Measurements from ENCODE around the gene UNC5C. TPM values are rescaled to one million over a fixed set of nuclear protein-coding genes. Genes with fewer than 3 reads are reported as not detected.

Gene UNC5C
- total RNA-seq, 1 donor from 2014 or later, result not detected

DNA sequence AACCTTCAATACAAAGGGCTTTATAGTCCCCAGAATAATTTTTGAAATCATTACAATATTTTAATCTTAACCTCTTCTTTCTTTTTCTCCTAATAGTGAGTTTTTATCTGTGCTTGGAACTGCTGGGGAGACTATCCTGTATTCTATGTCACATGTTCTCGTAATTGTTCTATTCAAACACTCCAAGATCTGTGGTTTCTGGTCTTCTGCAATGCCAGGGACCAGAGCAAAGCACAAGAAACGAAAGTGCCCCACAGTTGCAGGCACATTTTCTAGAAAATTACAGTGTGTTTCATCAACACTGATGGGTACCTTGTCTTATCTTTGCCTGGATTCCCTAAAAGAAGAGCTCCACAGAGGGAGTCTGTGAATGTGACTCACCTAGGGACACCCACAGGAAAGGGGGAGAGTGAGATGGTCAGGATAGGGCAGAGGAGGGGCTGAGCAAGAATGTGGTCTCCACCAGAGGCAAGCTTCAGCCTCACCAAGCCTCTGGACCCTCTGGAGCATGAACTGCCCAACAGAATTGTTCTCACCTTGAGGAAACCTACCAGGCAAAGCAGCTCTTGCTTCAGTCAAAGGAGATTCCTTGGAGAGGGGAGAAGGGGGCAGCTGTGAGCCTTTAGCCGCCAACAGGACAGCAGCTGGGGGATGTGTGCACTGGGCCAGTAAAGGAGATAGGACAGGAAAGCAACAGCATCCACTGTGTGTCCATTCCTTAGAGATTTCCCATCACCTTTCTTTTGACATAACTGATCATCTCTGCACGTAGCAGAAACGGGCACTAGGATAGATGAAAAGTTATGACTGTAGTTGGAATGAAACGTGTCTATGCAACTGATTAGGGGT, 25.9 kb downstream of the UNC5C start:
- POLR2A ChIA-PET, result no interaction called here
- CTCF ChIA-PET, result no interaction called here

GRCh38 chr4:95517576-95518345, 31.0 kb downstream of the UNC5C start:
- Mint-ChIP-seq H3K27ac (no peak overlapping the region), H3K27me3 (no peaks in the 10 kb centered on the region), H3K4me3 (no peak overlapping the region), H3K9me3 (no peaks in the 10 kb centered on the region), H3K36me3 (ENCODE audit: low read depth) (no peaks in the 10 kb centered on the region), H3K4me1 (no peaks in the 10 kb centered on the region)
- ATAC-seq (ENCODE audit: low read depth) (no peak), DNase-seq (no peak)
- POLR2A ChIA-PET, result no interaction called here
- intact Hi-C loops (cut with micrococcal nuclease), result no loop called here
- TF ChIP-seq CTCF (IDR thresholded peaks at IDR 0.05), result no peak
- CTCF ChIA-PET, result no interaction called here

More for the DNA sequence above, 25.9 kb downstream of the UNC5C start:
- TF ChIP-seq CTCF (IDR thresholded peaks at IDR 0.05), result no peak
- no peaks in the 10 kb centered on the region for H3K36me3 Mint-ChIP-seq (ENCODE audit: low read depth)
- no peak for ATAC-seq (ENCODE audit: low read depth)
- H3K9me3 Mint-ChIP-seq, result no peaks in the 10 kb centered on the region
- H3K27me3 Mint-ChIP-seq, result no peaks in the 10 kb centered on the region
- no peak overlapping the region for H3K4me3 Mint-ChIP-seq
- H3K27ac Mint-ChIP-seq, result no peak overlapping the region
- intact Hi-C loops (cut with micrococcal nuclease), result no loop called here
- H3K4me1 Mint-ChIP-seq, result no peaks in the 10 kb centered on the region
- DNase-seq, result no peak

- CTCF ChIA-PET, result no interaction called here
- intact Hi-C loops (cut with micrococcal nuclease), result no loop called here
- DNase-seq (no peak), ATAC-seq (ENCODE audit: low read depth) (no peak)
- Mint-ChIP-seq H3K27me3 (no peaks in the 10 kb centered on the region), H3K4me3 (no peak overlapping the region), H3K36me3 (ENCODE audit: low read depth) (no peaks in the 10 kb centered on the region), H3K4me1 (no peaks in the 10 kb centered on the region), H3K9me3 (no peaks in the 10 kb centered on the region), H3K27ac (no peak overlapping the region)
- TF ChIP-seq CTCF (IDR thresholded peaks at IDR 0.05), result no peak
- POLR2A ChIA-PET, result no interaction called here
These were observed 32.2 kb downstream of the UNC5C start for GRCh38 chr4:95516528-95517017.

- no peak for DNase-seq
- CTCF ChIA-PET, result no interaction called here
- POLR2A ChIA-PET, result no interaction called here
- no peak for TF ChIP-seq CTCF (IDR thresholded peaks at IDR 0.05)
- intact Hi-C loops (cut with micrococcal nuclease), result no loop called here
- no peaks in the 10 kb centered on the region for H3K27me3 Mint-ChIP-seq
- H3K27ac Mint-ChIP-seq, result no peak overlapping the region
- no peaks in the 10 kb centered on the region for H3K4me1 Mint-ChIP-seq
- H3K36me3 Mint-ChIP-seq (ENCODE audit: low read depth), result no peaks in the 10 kb centered on the region
- H3K4me3 Mint-ChIP-seq, result no peak overlapping the region
- no peaks in the 10 kb centered on the region for H3K9me3 Mint-ChIP-seq
- ATAC-seq (ENCODE audit: low read depth), result no peak
These were observed 33.2 kb downstream of the UNC5C start for GRCh38 chr4:95515589-95515988.

DNA sequence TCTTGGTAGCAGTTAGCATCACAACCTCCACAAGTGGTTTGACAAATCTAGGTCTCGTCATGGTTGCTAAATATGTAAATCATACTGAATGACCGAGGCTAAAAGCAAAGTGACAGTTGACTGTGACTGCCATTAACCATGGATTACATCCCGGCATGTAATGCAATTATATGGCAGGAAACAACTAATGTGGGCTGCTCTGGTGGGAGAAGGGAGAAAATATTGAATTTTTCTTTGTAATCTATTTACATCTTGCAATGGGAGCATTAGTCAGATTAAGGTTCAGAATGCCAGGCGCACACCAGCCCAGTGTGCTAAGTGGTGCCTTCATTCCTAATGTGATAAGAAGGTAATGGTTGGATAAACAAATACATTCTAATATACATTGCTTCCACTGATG, 35.8 kb downstream of the UNC5C start:
- H3K4me1 Mint-ChIP-seq, result no peaks in the 10 kb centered on the region
- no peak overlapping the region for H3K4me3 Mint-ChIP-seq
- H3K36me3 Mint-ChIP-seq (ENCODE audit: low read depth), result no peaks in the 10 kb centered on the region
- TF ChIP-seq CTCF (IDR thresholded peaks at IDR 0.05), result no peak
- H3K9me3 Mint-ChIP-seq, result no peaks in the 10 kb centered on the region
- DNase-seq, result no peak
- intact Hi-C loops (cut with micrococcal nuclease), result no loop called here
- no peaks in the 10 kb centered on the region for H3K27me3 Mint-ChIP-seq
- ChIA-PET POLR2A (no interaction called here), CTCF (no interaction called here)
- H3K27ac Mint-ChIP-seq, result no peak overlapping the region
- no peak for ATAC-seq (ENCODE audit: low read depth)

Data from activated B cell treated with CpG ODN at 0.5 μM for 24 hours (primary cell).